Measurements from ENCODE around the gene PSTPIP2. TPM values are rescaled to one million over a fixed set of nuclear protein-coding genes. Genes with fewer than 3 reads are reported as not detected.

Gene PSTPIP2
- total RNA-seq, 3 donors from 2014 or later (not counting 1 experiment from before 2014, with no cell fraction given), result 34.7 to 55.0 (median 46.9) TPM

- peak overlapping the region; percentile 83 for H3K4me3 Mint-ChIP-seq
Measured at GRCh38 chr18:45938488-45938935, 133.5 kb downstream of the PSTPIP2 start.

GRCh38 chr18:45935591-45936335, 136.3 kb downstream of the PSTPIP2 start:
- intact Hi-C loops (cut with micrococcal nuclease), result no loop called here
- no peak overlapping the region for H3K4me3 ChIP-seq (ENCODE audit: low read length)
- DNase-seq (no peak), ATAC-seq (no peak)
- TF ChIP-seq CTCF (IDR thresholded peaks at IDR 0.05), result no peak
- 95% methylated on average over 3 of the region's 3 CpGs for WGBS (ENCODE audit: insufficient coverage)
- no peaks in the 10 kb centered on the region for H3K9me3 Mint-ChIP-seq
- H3K27ac Mint-ChIP-seq, result peak overlapping the region; percentile 58 to 74
- peaks cover 44% of the 10 kb centered on the region for H3K36me3 Mint-ChIP-seq
- no peaks in the 10 kb centered on the region for H3K27me3 Mint-ChIP-seq (ENCODE audit: low read depth in 2 of 2)
- peaks cover 46% of the 10 kb centered on the region for H3K36me3 ChIP-seq (ENCODE audit: control insufficient read depth, insufficient read depth, low read length)
- H3K27ac ChIP-seq (ENCODE audit: low read length), result no peak overlapping the region
- H3K4me1 ChIP-seq (ENCODE audit: control insufficient read depth, insufficient read depth, low read length), result peaks cover 19% of the 10 kb centered on the region
- peaks cover 45 to 47% of the 10 kb centered on the region in 2 donors for H3K4me1 Mint-ChIP-seq
- no peaks in the 10 kb centered on the region for H3K27me3 ChIP-seq (ENCODE audit: control insufficient read depth, insufficient read depth, low read length)
- no peak overlapping the region for H3K4me3 Mint-ChIP-seq
- no peaks in the 10 kb centered on the region for H3K9me3 ChIP-seq (ENCODE audit: control insufficient read depth, insufficient read depth, low read length)

More at GRCh38 chr18:45938488-45938935, 133.5 kb downstream of the PSTPIP2 start:
- ATAC-seq (peak; percentile 79 to 92 (median 91)), DNase-seq (peak in 1 of 2 donors; percentile 72)
- H3K9me3 ChIP-seq (ENCODE audit: control insufficient read depth, insufficient read depth, low read length), result no peaks in the 10 kb centered on the region
- no CpG with 5 or more reads among the region's 2 CpGs for WGBS (ENCODE audit: insufficient coverage)
- H3K27ac ChIP-seq (ENCODE audit: low read length), result peak overlapping the region; percentile 79
- H3K36me3 ChIP-seq (ENCODE audit: control insufficient read depth, insufficient read depth, low read length), result peaks cover 49% of the 10 kb centered on the region
- H3K27me3 Mint-ChIP-seq (ENCODE audit: low read depth in 2 of 2), result no peaks in the 10 kb centered on the region
- TF ChIP-seq CTCF (IDR thresholded peaks at IDR 0.05), result no peak
- H3K9me3 Mint-ChIP-seq, result no peaks in the 10 kb centered on the region
- no peak overlapping the region for H3K4me3 ChIP-seq (ENCODE audit: low read length)
- peaks cover 47 to 51% of the 10 kb centered on the region in 2 donors for H3K4me1 Mint-ChIP-seq
- peak overlapping the region; percentile 86 to 89 for H3K27ac Mint-ChIP-seq
- no peaks in the 10 kb centered on the region for H3K27me3 ChIP-seq (ENCODE audit: control insufficient read depth, insufficient read depth, low read length)
- intact Hi-C loops (cut with micrococcal nuclease), result loop anchor here (1.0 to 2.0 kb wide), 5 partner anchors 24 to 251 kb away; partner anchors contain the start of gene EPG5
- peaks cover 19% of the 10 kb centered on the region for H3K4me1 ChIP-seq (ENCODE audit: control insufficient read depth, insufficient read depth, low read length)
- peaks cover 38% of the 10 kb centered on the region for H3K36me3 Mint-ChIP-seq

Other genes starting within 250 kb of the PSTPIP2 start
- gene SIGLEC15, start 246.6 kb downstream of the PSTPIP2 start, total RNA-seq, result not detected
- gene EPG5, start 104.9 kb downstream of the PSTPIP2 start, total RNA-seq, result 100 to 1,000 TPM in 1 of 3 donors, 10 to 100 TPM in 2; 81.3 to 133 (median 99.6) TPM
- 100 to 1,000 TPM; 209 to 218 (median 218) TPM for gene ATP5F1A, start 26.0 kb upstream of the PSTPIP2 start, total RNA-seq
- gene HAUS1, start 32.1 kb upstream of the PSTPIP2 start, total RNA-seq, result 10 to 100 TPM; 15.2 to 20.8 (median 16.3) TPM

All from natural killer cell (primary cell).